ENCODE data around the gene SPDYA. TPM values are rescaled to one million over a fixed set of nuclear protein-coding genes. Genes with fewer than 3 reads are reported as not detected.

SPDYA gene
- total RNA-seq (1 to 10 TPM in 1 of 4 donors, under 1 TPM in 1, not detected in 2; 0.56 to 1.3 TPM), polyA plus RNA-seq (0.27 TPM)
- long read RNA-seq, donor 1, partial matches to known transcripts: 0 of 1 reads
- long read RNA-seq, donor 1, other reads (novel, unspliced or antisense): 1 of 1 reads
- long read RNA-seq, donor 2, partial matches to known transcripts: 0 of 4 reads
- long read RNA-seq, donor 2, other reads (novel, unspliced or antisense): 4 of 4 reads
- long read RNA-seq, donor 3, partial matches to known transcripts: 0 of 74 reads
- long read RNA-seq, donor 3, other reads (novel, unspliced or antisense): 74 of 74 reads
- long read RNA-seq, donor 4, partial matches to known transcripts: 0 of 1 reads
- long read RNA-seq, donor 4, other reads (novel, unspliced or antisense): 1 of 1 reads

DNA sequence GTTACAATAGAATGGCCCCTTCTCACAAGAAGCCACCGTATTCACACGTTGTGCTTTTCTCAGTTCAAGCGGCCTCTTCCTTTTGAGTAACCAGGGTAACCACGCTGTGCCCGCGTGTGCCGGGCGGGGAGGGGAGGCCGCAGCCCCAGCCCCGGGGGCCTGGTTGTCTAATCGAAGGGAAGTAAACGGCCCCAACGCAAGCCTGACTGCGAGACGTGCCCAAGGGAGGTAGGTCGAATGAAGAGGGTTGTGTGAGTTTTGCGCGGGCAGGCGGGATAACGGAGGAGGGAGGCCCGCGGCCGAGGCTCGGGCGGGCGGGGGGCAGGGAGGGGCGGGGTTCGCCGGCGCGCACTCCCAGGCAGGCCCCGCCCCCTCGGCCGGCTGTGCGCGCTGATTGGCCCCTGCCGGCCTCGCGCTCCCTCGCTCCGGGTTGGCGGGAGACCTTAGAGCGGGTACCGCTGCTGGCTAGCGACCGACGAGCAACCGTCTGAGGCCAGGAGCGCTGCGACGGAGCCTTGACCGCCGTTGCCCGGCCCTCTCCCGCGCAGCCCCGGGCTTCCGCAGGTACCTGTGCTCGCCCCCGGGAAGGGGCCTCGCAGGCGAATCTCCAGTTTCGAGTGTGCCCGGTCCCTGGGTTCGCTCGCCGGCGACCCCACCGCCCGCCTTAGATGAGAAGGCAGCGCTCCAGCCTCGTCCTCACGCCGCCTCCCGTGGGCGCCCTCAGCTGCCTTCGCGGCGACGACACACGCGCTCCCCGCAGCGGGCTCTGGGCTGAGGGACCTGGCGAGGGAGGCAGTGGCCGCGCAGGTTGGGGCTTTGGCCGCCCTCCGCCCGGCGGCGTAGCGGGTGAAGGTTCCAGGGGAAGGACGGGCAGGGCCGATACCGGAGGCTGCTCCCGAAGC lies at the start of gene SPDYA:
SPDYA (plus strand) TSS at position 451 of the 902 bp plus-strand sequence. CDS start 5,181 bp downstream, outside the sequence.
- H3K27me3 ChIP-seq (ENCODE audit: control insufficient read depth, insufficient read depth): no peaks in the 10 kb centered on the region
- H3K4me1 ChIP-seq (ENCODE audit: control insufficient read depth, insufficient read depth, low read length): no peaks in the 10 kb centered on the region
- WGBS: 2% methylated on average over 97 of the region's 97 CpGs
- H3K9me3 ChIP-seq (ENCODE audit: control insufficient read depth, low read length): no peaks in the 10 kb centered on the region
- no peak within 1 kb of the TSS for H3K27ac ChIP-seq (ENCODE audit: low read length)
- DNase-seq (peak; percentile 83 to 93 (median 90)), ATAC-seq (peak; percentile 96 to 97)
- peak within 1 kb of the TSS; percentile 31 for H3K4me3 ChIP-seq (ENCODE audit: low read length)
- intact Hi-C loops (cut with DNase I): no loop called here

DNA sequence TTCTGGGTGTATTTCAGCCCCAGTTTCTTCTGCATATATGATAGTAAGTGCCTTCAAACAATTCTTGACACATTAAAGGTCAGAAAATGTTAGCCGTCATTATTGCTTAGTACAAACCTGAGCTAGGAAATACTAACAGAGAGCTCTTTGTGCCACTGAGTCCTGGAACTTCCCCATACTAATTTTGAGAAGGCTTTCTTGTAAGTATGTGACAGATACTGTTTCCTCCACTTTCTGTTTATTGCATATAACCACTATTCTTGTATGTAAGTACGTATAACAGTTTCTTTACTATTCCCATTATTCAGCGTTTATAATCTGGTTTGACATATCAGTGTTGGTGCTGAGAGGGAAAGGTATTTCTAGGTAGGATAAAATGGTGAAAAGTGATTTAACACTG lies 49.2 kb upstream of the SPDYA start:
- ATAC-seq: no peak
- Histone ChIP-seq H3K27ac (ENCODE audit: low read length) (no peak overlapping the region), H3K27me3 (ENCODE audit: control insufficient read depth, insufficient read depth) (no peaks in the 10 kb centered on the region), H3K4me3 (ENCODE audit: low read length) (no peak overlapping the region), H3K4me1 (ENCODE audit: control insufficient read depth, insufficient read depth, low read length) (peaks cover 3% of the 10 kb centered on the region), H3K9me3 (ENCODE audit: control insufficient read depth, low read length) (no peaks in the 10 kb centered on the region)
- WGBS: 79% methylated on average over 3 of the region's 3 CpGs
- DNase-seq: no peak
- intact Hi-C loops (cut with DNase I): no loop called here

DNA sequence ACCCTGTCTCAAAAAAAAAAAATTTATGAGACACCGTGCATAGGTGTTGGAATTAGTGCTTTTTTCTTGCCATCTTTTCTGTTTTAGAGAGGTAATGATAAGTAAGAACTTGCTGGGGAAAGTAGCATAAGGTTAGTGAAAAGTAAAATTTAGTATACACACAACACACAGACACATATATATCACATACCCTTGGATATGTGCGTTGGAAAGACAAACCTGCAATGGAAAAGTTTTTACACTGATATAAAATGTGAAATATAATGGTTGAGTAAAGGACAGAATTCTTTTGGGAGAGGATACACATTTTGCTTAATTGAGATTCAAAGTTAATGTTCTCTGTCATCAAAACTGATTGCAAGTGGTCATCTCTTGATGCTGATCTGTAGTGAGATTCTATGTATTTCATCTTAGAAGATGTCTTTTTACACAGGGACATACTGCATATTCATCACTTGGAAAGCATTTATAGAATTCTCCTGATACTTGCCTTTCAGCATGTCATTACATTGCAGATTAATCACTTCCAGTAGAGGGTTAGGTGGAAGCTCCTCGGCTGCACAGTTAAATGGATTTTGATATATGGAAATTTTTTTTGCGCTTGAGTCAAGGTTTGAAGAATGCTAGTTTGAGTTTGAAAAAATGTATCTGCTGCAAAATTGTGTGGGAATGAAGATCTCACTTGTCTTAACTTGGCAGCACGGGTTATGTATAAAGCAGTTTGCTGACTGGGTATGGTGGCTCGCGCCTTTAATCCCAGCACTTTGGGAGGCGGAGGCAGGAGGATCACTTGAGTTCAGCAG lies 45.5 kb upstream of the SPDYA start:
- peaks cover 12% of the 10 kb centered on the region for H3K4me1 ChIP-seq (ENCODE audit: control insufficient read depth, insufficient read depth, low read length)
- intact Hi-C loops (cut with DNase I): no loop called here
- ATAC-seq: no peak
- no peak overlapping the region for H3K4me3 ChIP-seq (ENCODE audit: low read length)
- H3K9me3 ChIP-seq (ENCODE audit: control insufficient read depth, low read length): no peaks in the 10 kb centered on the region
- DNase-seq: no peak
- H3K27ac ChIP-seq (ENCODE audit: low read length): no peak overlapping the region
- no peaks in the 10 kb centered on the region for H3K27me3 ChIP-seq (ENCODE audit: control insufficient read depth, insufficient read depth)
- 76% methylated on average over 8 of the region's 8 CpGs for WGBS

DNA sequence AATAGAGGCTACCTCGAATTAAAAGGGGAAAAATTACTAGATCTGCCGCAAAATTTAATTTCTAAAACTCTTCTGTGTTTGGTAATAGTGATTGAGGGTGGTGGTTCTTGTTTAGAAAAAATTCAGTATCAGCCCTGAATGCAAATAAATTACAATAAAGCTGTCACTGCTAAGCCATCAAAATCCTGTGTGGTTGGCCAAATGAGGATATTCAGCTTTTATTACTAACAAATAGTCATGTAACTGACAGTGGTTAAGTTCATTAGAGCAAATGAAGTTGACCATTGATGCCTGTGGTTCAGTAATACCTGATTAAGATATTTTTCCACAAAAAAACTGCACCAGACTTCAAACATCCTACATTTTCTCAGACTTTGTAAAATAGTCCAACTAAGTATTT lies 44.6 kb upstream of the SPDYA start:
- Histone ChIP-seq H3K27me3 (ENCODE audit: control insufficient read depth, insufficient read depth) (no peaks in the 10 kb centered on the region), H3K9me3 (ENCODE audit: control insufficient read depth, low read length) (no peaks in the 10 kb centered on the region), H3K27ac (ENCODE audit: low read length) (no peak overlapping the region), H3K4me1 (ENCODE audit: control insufficient read depth, insufficient read depth, low read length) (peaks cover 13% of the 10 kb centered on the region), H3K4me3 (ENCODE audit: low read length) (no peak overlapping the region)
- DNase-seq: no peak
- intact Hi-C loops (cut with DNase I): no loop called here
- no peak for ATAC-seq
- WGBS: 88% methylated on average over 2 of the region's 2 CpGs

DNA sequence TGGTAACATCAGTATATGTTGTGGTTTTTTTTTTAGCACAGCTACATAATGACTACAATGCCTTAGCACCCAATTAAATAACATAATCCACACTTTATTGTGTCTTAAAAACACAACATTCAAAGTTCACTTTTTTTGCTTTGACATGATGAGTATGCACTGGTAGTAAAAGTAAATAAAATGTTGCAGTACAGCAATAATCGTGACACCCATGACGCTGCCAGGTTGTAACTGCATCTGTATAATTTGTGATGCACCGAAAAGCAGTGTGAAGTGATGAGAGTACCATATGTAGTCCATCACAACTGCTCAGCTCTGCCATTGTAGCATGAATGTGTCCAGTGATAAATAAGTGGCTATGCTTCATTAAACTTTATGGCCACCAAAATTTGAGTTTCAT lies 43.3 kb upstream of the SPDYA start:
- 68% methylated on average over 3 of the region's 3 CpGs for WGBS
- Histone ChIP-seq H3K4me1 (ENCODE audit: control insufficient read depth, insufficient read depth, low read length) (peaks cover 14% of the 10 kb centered on the region), H3K27ac (ENCODE audit: low read length) (no peak overlapping the region)

DNA sequence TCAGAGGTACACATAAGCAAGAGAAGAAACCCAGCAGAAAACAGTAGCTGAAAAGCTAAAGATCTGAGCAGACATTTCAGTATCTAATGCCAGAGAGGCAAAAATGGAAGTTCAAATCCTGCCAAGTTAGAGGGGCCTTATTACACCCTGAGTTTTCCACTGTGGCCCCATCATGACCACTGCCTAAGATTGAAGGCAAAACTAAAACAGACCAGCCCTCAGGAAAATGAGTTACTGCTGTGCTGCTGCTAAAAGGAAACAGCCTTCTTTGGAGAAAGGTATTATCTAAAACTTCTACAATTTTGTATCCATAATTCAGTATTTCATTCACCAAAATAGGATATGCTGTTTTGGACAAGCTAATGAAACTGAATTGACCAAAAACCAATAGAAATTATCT lies 42.2 kb upstream of the SPDYA start:
- intact Hi-C loops (cut with DNase I): no loop called here
- DNase-seq (no peak), ATAC-seq (no peak)
- H3K4me1 ChIP-seq (ENCODE audit: control insufficient read depth, insufficient read depth, low read length): peaks cover 14% of the 10 kb centered on the region
- H3K9me3 ChIP-seq (ENCODE audit: control insufficient read depth, low read length): no peaks in the 10 kb centered on the region
- no peaks in the 10 kb centered on the region for H3K27me3 ChIP-seq (ENCODE audit: control insufficient read depth, insufficient read depth)
- no peak overlapping the region for H3K4me3 ChIP-seq (ENCODE audit: low read length)
- no peak overlapping the region for H3K27ac ChIP-seq (ENCODE audit: low read length)

More for the DNA sequence above, 43.3 kb upstream of the SPDYA start:
- Histone ChIP-seq H3K9me3 (ENCODE audit: control insufficient read depth, low read length) (no peaks in the 10 kb centered on the region), H3K4me3 (ENCODE audit: low read length) (no peak overlapping the region), H3K27me3 (ENCODE audit: control insufficient read depth, insufficient read depth) (no peaks in the 10 kb centered on the region)
- intact Hi-C loops (cut with DNase I): no loop called here
- no peak for DNase-seq
- no peak for ATAC-seq

DNA sequence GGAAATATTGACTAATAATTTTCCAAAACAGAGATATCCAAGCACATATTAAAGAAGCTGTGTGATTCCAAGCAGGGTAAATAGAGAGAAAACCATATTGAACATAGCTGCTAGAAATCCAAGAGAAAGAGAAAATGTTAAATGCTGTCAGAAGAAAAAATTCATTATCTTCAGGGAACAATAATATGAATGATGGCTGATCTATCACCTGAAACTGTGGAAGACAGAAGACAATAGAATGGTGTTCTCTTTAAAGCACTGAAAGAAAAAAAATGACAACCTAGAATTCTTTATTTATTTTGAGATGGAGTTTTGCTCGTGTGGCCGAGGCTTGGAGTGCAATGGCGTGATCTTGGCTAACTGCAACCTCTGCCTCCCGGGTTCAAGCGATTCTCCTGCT lies 41.7 kb upstream of the SPDYA start:
- Histone ChIP-seq H3K4me1 (ENCODE audit: control insufficient read depth, insufficient read depth, low read length) (peaks cover 14% of the 10 kb centered on the region), H3K27ac (ENCODE audit: low read length) (no peak overlapping the region), H3K4me3 (ENCODE audit: low read length) (no peak overlapping the region), H3K9me3 (ENCODE audit: control insufficient read depth, low read length) (no peaks in the 10 kb centered on the region), H3K27me3 (ENCODE audit: control insufficient read depth, insufficient read depth) (no peaks in the 10 kb centered on the region)
- DNase-seq (no peak), ATAC-seq (no peak)
- intact Hi-C loops (cut with DNase I): no loop called here
- WGBS: 92% methylated on average over 5 of the region's 5 CpGs

DNA sequence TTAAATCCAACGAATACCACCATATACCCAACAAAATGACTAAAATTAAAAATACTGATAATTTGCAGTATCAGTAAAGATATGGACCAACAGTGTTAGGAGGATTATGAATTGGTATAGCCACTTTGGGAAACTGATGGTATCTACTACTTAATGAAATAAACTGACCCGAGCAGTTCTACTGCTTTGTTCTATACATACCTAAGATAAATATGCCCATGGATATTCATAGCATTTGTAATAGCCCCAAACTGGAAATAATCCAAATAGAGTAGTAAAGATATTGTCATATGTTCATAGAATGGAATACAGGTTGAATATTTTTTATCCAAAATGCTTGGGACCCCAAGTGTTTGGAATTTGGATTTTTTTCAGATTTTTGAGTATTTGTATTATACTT lies 38.3 kb upstream of the SPDYA start:
- Histone ChIP-seq H3K27ac (ENCODE audit: low read length) (no peak overlapping the region), H3K4me1 (ENCODE audit: control insufficient read depth, insufficient read depth, low read length) (peaks cover 17% of the 10 kb centered on the region)
- DNase-seq: no peak

DNA sequence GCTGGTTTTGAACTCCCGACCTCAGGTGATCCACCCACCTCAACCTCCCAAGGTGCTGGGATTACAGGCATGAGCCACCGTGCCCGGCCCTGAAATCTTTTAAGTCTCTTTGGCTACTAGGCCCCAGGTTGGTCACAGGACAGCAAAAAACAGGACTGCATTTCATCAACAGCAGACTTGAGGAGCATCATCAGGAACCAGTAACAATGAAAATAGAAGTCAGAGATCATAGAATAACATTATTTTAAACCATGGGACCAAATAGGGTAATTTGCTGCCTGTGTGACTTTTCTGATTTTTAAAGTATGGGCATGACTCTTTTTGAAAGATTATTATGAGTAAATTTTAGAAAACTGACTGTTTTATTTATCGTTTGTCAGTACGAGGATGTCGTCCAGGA lies 34.2 kb upstream of the SPDYA start:
- DNase-seq (no peak), ATAC-seq (no peak)
- intact Hi-C loops (cut with DNase I): no loop called here
- Histone ChIP-seq H3K9me3 (ENCODE audit: control insufficient read depth, low read length) (no peaks in the 10 kb centered on the region), H3K27me3 (ENCODE audit: control insufficient read depth, insufficient read depth) (no peaks in the 10 kb centered on the region), H3K4me3 (ENCODE audit: low read length) (no peak overlapping the region), H3K4me1 (ENCODE audit: control insufficient read depth, insufficient read depth, low read length) (peaks cover 11% of the 10 kb centered on the region), H3K27ac (ENCODE audit: low read length) (no peak overlapping the region)
- WGBS: 70% methylated on average over 6 of the region's 6 CpGs

More for the DNA sequence above, 38.3 kb upstream of the SPDYA start:
- no peak overlapping the region for H3K4me3 ChIP-seq (ENCODE audit: low read length)
- WGBS: 71% methylated on average over 2 of the region's 2 CpGs
- intact Hi-C loops (cut with DNase I): no loop called here
- no peaks in the 10 kb centered on the region for H3K9me3 ChIP-seq (ENCODE audit: control insufficient read depth, low read length)
- no peaks in the 10 kb centered on the region for H3K27me3 ChIP-seq (ENCODE audit: control insufficient read depth, insufficient read depth)
- ATAC-seq: no peak

DNA sequence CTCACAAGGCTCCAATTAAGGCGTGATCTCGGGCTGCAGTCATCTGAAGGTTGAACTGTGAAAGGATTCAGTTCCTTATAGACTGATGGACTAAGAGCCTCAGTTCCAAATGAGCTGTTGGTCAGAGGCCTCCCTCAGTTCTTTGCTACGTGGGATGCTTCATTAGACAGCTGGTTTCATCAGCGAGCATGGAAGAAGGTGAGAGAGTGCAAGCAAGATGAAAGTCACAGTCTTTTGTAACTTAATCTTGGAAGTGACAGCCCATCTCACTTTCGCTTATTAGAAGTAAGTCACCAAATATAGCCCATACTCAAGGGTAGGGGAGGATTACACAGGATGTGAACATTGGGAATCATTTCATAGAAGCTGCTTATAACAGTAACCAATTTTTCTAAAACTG lies 32.2 kb upstream of the SPDYA start:
- DNase-seq (no peak), ATAC-seq (no peak)
- Histone ChIP-seq H3K27me3 (ENCODE audit: control insufficient read depth, insufficient read depth) (no peaks in the 10 kb centered on the region), H3K27ac (ENCODE audit: low read length) (no peak overlapping the region), H3K9me3 (ENCODE audit: control insufficient read depth, low read length) (no peaks in the 10 kb centered on the region), H3K4me3 (ENCODE audit: low read length) (no peak overlapping the region), H3K4me1 (ENCODE audit: control insufficient read depth, insufficient read depth, low read length) (peaks cover 11% of the 10 kb centered on the region)
- WGBS: 81% methylated on average over 5 of the region's 5 CpGs
- intact Hi-C loops (cut with DNase I): no loop called here

All from right cardiac atrium (tissue), 5 donors.